ENCODE measurements around the gene LPCAT2.

The LPCAT2 gene, protein sequence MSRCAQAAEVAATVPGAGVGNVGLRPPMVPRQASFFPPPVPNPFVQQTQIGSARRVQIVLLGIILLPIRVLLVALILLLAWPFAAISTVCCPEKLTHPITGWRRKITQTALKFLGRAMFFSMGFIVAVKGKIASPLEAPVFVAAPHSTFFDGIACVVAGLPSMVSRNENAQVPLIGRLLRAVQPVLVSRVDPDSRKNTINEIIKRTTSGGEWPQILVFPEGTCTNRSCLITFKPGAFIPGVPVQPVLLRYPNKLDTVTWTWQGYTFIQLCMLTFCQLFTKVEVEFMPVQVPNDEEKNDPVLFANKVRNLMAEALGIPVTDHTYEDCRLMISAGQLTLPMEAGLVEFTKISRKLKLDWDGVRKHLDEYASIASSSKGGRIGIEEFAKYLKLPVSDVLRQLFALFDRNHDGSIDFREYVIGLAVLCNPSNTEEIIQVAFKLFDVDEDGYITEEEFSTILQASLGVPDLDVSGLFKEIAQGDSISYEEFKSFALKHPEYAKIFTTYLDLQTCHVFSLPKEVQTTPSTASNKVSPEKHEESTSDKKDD

DNA sequence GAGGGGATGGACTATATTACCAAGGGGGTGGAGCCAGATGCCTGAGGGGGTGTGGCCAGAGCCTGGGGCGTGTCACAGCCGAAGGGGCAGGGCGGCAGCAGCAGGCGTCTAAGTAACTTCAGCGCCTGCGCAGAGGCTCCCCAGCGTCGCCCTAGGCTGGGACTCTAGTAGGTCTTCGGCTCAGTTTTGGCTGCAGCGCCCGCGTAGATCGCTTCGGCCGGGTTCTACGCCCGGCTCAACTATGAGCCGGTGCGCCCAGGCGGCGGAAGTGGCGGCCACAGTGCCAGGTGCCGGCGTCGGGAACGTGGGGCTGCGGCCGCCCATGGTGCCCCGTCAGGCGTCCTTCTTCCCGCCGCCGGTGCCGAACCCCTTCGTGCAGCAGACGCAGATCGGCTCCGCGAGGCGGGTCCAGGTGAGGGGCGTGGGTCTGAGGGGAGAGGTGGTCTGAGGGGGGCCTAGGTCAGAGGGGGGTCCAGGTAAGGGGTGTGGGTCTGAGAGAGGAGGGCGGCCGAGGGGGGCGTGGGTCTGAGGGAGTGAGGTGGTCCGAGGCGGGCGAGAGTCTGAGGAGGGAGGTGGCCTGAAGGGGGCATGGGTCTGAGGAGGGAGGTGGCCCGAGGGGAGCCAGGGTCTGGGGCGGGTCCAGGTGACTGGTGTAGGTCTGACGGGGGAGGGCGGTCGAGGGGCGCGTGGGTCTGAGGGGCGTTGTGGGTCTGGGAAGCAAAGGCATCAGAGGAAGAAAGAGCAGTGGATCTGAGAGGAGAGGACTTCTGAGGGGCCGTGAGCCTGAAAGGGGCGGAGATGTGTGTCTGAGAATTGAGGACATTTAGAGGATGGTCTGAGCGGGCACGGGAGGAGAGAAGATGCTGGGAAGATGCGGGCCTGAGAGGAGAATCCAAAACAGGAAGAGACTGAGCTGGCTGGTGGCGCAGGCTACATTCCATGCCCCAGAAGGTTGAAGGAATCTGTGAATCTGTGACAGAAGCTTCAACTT is at the start of gene LPCAT2:
Gene LPCAT2 (plus strand): TSS at position 132 of the 991 bp plus-strand sequence. CDS start 110 bp downstream, at position 242.
- peak within 1 kb of the TSS; percentile 69 for H3K27ac ChIP-seq
- peak; percentile 48 for DNase-seq (ENCODE audit: low read depth, low spot score)

DNA sequence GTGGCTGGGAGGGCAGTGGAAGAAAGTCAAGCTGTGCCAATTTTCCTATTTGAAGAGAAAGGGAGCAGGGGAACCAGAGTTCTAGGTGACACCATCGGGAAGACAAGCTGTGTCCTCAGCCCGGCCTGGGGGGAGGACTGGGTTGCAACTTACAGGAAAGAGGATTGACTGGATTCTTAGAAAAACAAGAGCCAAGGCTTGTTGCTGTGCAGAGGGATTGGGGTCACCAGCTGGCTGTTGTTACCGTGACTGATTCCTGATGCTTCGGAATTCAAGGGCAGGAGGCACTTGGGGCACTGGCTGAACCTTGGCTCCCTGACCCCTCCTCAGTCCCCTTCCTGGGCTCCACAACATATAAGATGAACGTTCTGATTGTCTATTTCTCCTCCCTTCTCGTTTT is 46.6 kb upstream of the LPCAT2 start:
- no peak for DNase-seq (ENCODE audit: low read depth, low spot score)
- no peak overlapping the region for H3K27ac ChIP-seq

DNA sequence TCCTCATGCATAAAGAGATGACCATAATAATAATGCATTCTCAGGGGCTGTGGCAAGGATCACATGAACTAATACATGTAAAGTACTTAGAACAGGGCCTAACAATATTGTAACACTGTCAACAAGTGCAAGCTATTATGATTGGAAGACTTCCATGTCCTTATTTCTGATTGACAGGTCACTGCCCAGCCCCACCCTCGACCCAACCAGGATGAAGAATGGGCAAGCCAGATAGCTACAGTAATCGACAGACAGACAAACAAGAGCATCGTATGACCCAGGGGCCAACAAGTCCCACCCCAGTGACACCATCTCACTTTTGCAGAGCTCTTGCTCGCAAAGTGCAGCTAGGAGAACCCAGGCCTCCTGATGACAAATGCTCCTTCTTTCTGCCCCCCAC is 44.5 kb upstream of the LPCAT2 start:
- H3K27ac ChIP-seq: no peak overlapping the region
- no peak for DNase-seq (ENCODE audit: low read depth, low spot score)

DNA sequence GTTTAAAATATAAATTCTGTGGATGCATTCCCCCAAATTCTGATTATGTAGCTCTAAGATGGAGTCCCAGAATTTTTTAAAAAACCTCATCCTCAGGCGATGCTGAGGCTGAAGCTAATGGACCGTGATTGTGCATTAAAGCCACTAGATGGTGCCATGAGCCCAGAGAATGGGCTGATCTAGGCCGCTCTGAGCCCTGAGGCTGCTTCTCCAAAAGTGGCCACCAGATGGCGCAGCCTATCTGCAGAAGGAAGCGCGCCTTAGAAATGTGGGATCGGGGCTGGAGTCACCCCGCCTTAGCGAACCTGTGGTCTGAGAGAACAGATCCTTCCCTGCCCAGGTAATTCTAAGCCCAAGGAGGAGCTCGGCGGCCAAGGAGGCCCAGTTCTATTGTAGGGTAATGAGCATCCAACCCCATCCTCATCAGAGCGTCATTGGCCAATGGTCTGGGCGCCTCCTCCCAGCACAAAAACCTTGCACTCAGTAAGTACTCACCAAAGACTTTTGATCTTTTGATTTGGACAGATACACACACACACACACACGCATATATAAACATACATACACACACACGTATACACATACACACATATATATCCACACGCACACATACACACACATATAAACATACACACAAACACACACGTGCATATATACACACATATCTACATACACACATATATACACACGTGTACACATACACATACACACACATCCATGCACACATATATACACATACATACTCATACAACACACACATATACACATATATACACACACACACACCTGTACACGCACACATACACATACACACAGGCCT is 43.6 kb upstream of the LPCAT2 start:
- DNase-seq (ENCODE audit: low read depth, low spot score): no peak
- H3K27ac ChIP-seq: no peak overlapping the region

DNA sequence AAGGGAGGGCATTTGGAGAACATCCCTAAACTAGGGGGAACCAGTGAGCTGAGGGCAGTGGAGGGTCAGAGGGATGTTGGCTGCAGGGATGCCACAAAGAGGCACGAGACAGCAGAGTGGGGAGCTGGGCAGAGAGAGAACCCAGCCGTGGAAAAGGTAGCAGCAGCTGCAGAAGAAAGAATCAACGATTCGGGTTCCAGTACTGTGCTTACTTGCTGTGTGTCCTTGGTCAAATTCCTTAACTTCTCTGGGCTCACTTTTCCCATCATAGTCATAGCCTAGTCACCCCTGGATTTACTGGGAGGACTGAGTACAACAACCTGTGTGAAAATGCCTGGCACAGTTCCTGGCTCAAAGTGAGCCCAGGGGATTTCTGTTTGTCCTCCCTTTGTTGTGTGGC is 42.7 kb upstream of the LPCAT2 start:
- DNase-seq (ENCODE audit: low read depth, low spot score): no peak

DNA sequence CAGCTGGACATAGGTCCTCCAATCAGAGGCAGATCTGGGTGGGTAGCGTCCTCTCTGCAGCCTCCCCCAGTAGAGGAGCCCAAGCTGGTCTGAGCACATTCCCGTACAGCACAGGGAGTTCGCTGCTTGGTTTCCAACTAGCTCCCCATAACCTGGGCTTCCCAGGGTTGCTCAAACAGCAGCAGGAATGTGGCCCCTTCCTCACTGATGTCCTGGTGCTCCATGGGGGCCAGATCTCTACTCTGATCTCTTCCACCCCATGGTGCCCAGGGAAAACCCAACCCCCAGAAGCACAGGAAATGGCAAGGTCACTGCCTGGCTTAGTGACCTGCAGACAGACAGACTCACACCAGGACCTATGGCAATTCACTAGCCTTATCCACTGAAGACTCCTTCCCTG is 41.0 kb upstream of the LPCAT2 start:
- DNase-seq (ENCODE audit: low read depth, low spot score): no peak
- no peak overlapping the region for H3K27ac ChIP-seq

More for the DNA sequence above, 42.7 kb upstream of the LPCAT2 start:
- no peak overlapping the region for H3K27ac ChIP-seq

DNA sequence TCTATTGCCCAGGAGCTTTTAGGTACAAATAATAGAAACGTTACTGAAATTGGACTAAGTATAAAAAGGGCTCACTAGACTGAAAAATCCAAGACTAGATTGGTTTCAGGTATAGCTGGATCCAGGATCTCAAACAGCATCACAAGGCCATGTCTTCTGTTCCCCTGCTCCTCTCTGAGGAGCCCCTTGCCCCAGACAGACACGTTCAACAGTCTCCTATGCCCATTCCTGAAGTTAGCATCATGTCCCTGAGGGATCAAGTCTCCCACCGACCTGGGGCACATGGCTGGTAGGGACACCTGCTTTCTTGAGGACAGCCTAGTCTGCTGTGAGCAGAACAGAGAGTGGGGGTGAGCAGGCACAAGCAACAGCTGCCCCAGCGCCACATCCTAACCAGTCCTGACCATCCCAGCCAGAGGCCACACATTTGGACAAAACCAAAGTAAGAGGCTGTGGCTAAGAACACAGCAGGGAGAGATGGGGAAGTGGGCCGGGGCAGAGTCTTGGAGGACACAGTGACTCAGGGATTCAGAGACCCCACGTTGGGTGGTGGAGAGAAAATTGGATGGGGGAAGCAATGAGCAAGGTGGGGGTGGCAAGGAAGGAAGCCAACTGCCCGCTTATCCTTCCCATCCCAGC is 40.4 kb upstream of the LPCAT2 start:
- no peak overlapping the region for H3K27ac ChIP-seq
- no peak for DNase-seq (ENCODE audit: low read depth, low spot score)

DNA sequence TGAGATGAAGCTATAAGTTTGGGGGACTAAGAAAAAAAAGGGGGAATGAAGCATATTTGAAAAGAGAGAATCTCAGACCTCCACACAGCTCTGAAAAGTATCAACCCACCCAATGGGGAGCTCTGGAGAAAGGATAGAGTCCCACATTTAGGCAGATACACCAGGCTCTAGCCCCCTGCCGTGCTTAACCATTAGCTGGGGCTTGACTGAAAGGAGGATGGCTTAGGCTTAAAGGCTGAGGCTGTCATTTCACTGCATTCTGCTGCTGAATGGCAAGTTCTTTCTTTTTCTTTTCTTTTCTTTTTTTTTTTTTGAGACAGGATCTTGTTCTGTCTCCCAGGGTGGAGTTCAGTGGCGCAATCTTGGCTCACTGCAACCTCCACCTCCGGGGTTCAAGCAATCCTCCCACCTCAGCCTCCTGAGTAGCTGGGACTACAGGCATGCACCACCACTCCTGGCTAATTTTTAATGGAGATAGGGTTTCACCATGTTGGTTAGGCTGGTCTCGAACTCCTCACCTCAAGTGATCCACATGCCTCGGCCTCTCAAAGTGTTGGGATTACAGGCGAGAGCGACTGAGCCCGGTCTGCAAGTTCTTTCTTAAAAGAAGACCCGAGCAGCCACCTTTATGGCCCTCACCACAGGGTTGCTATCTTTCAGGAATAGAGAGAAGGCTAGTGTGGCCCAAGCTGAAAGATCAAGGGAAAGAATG is 38.9 kb upstream of the LPCAT2 start:
- H3K27ac ChIP-seq: peak overlapping the region; percentile 85

DNA sequence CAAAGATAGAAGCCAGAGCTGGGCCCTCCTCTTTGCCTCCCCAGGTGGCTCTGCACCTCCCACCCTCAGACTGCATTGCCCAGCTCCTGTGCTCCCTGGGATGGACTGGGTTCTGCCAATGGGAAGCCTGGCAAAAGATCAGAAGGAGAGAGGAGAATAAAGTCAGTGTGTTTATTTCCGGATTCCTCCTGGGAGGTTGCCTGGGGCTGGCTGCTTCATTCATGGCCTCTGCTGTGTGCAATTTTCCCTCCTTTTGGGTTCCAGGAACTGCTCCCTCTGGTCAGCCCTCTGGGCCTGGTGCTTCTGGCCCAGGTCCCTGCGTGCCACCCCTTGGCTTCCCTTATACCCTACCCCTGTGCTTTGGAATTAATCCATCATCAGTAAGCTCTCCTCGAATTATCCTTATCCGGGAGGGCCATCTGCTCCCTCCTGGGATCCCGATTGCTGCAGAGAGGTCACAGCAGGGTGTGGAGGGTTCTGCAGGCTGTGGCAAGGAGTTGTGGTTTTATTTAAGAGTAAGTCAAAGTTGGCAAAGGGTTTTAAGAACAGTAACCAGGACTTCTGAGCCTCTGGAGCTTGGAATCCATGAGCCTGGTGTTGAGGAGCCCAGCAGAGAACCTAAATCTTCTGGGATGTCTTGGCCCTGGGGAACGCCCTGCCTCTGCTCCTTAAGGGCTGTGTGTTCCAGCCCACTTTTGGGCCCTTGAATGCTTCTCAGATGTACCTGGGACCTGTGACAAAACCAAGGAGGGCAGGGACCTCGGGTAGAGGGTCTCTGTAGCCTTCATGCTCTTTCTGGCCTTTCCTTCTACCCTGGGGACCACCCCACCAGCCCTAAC is 38.1 kb upstream of the LPCAT2 start:
- H3K27ac ChIP-seq: peak overlapping the region; percentile 85
- DNase-seq (ENCODE audit: low read depth, low spot score): no peak

More for the DNA sequence above, 38.9 kb upstream of the LPCAT2 start:
- DNase-seq (ENCODE audit: low read depth, low spot score): no peak

DNA sequence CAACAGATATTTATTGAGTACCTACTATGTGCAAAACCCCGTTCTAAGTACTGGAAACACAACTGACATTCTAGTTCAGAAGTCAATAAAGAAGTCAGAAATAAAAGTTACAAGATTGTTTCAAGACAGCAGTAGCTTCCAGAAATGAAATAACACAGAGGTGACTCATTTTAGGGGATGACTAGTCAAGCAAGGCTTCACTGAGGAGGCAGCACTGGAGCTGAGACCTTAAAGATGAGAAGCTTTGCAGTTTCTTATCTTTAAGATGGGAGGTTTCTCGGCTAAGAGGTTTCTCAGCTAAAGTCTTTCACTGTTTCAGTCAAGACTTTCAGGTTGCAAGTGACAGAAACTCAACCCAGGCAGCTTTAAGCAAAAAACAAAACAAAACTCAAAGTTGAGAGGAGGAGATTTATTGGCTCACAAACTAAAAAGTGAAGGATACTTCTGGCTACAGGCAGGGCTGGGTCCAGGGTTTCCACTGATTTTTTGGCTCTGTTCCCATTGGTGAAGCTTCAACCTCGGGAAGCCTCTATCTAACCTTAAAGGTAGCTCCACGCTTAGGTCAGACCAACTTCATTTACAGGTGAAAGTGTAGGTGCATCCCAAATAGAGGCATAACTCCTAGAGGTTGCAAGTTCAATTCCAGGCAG is 37.3 kb upstream of the LPCAT2 start:
- H3K27ac ChIP-seq: peak overlapping the region; percentile 85

DNA sequence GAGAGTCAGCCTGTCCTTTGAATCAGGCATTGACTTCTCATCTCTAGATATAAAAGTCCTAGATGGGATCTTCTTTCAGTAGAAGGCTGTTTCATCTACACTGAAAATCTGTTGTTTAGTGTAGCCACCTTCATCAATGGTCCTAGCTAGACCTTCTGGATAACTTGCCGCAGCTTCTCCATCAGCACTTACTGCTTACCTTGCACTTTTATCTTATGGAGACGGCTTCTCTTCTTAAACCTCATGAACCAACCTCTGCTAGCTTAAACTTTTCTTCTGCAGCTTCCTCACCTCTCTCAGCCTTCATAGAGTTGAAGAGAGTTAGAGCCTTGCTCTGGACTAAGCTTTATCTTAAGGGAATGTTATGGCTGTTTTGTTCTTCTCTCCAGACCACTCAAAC is 35.3 kb upstream of the LPCAT2 start:
- DNase-seq (ENCODE audit: low read depth, low spot score): no peak
- H3K27ac ChIP-seq: no peak overlapping the region

More for the DNA sequence above, 37.3 kb upstream of the LPCAT2 start:
- DNase-seq (ENCODE audit: low read depth, low spot score): peak; percentile 41

DNA sequence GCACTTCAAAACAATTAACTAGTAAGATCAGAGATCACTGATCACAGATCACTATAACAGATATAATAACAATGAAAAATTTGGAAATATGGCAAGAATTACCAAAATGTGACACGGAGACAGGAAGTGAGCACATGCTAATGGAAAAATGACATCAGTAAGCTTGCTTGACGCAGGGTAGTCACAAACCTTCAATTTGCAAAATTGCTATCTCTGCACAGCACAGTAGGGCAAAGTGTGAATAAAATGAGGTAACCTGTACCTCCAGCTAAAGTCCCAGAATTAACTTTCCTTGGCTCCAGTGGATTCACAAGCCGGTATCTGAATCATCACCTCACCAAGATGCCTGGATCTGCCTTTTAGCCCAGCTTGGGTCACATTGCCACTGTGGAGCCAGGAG is 34.1 kb upstream of the LPCAT2 start:
- H3K27ac ChIP-seq: no peak overlapping the region
- no peak for DNase-seq (ENCODE audit: low read depth, low spot score)

DNA sequence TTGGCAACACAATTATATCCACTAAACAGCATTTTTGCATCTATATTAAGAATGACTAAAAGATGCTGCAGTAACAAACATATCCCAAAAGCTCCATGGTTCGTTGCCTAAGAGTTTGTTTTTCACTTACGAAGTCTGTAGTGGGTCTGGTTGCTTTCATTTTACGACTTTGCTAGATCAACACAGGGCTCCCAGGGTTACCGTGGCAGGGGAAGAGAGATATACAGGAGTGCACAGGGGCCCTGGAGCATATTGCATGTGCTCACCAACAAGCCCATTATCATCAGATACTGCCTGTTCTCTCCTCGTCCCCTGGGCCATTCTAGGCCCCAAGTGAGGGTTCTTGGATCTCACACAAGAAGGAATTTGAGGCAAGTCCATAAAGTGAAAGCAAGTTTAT is 33.0 kb upstream of the LPCAT2 start:
- no peak for DNase-seq (ENCODE audit: low read depth, low spot score)
- H3K27ac ChIP-seq: no peak overlapping the region

DNA sequence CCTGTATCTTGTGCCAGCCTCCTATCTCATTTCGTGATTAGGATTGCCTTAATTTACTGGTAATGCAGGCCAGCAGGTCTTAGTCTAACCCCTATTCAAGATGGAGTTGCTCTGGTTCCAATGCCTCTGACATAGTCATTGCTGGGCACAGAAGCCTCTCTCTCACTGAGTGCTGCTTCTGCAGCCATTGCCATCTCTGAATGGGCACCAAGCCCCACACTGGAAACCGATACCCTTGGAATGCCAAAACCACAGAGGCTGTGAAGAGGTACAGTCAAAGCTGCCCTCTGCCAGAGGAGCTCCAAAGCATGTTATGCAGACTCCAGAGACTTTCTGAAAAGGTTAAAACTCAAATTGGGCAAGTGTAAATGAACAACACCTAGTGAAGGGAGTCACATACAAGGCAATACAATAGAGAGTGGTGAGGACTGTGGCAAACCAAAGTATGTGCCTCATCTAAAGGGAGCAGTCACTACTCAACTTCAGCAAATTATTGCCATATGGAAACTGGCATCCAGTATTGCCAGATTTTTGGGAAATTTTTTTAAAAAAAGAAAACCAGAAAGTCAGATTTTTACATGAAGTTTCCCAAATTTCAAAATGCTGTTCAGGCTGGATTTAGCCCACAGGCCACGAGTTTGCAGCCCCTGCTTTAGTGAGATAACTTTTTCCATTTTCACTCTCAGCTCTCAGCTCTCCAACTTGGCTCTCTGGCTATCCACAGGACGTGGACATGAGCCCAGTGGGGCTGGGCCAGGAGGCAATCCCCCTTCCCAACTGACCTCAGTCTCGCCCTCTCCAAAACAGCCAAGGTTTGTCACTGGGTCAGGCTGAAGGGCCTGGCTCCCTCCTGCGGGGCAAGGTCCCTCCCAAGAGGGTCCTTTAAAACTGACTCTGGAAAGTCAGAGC is 32.0 kb upstream of the LPCAT2 start:
- no peak for DNase-seq (ENCODE audit: low read depth, low spot score)
- no peak overlapping the region for H3K27ac ChIP-seq

DNA sequence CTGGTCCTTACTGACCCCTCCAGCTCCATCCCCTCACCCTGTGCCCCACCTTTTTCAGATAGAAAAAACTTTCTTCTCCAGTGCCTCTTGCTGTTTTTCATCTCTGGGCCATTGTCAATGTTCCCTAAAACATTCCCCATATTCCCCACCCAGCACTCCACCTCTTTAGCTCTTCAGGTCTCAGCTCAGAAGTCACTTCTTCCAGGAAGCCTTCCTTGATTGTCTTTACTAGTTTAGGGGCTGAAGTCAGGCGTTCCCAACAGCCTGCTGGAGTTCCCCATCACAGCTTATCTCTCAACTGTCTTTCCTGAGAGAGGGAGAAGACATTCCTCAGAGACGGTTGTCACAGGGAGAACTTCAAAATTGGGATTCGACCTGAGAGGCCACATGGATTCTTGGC is 31.1 kb upstream of the LPCAT2 start:
- no peak for DNase-seq (ENCODE audit: low read depth, low spot score)
- H3K27ac ChIP-seq: no peak overlapping the region

DNA sequence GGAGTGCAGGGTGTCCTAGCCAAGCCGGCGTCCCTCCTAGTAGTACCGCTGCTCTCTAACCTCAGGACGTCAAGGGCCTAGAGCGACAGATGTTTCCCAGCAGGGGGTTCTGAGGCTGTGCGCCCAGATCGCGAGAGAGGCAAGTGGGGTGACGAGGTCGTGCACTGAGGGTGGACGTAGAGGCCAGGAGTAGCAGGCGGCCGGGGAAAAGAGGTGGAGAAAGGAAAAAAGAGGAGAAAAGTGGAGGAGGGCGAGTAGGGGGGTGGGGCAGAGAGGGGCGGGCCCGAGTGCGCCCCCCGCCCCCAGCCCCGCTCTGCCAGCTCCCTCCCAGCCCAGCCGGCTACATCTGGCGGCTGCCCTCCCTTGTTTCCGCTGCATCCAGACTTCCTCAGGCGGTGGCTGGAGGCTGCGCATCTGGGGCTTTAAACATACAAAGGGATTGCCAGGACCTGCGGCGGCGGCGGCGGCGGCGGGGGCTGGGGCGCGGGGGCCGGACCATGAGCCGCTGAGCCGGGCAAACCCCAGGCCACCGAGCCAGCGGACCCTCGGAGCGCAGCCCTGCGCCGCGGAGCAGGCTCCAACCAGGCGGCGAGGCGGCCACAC is 29.9 kb upstream of the LPCAT2 start, which contains the start of gene MMP2:
Gene MMP2 (plus strand): TSS at position 372 of the 603 bp plus-strand sequence. CDS start 282 bp downstream, outside the sequence.
- no peak for DNase-seq (ENCODE audit: low read depth, low spot score)

More for the DNA sequence above, 29.9 kb upstream of the LPCAT2 start, which contains the start of gene MMP2:
- H3K27ac ChIP-seq: no peak within 1 kb of the TSS
